HG03064 (cell line): Measurements from ENCODE around the gene CLASP2.

Experiments used
- ATAC-seq: cut with Tn5 transposase; IDR thresholded peaks from one replicate; pipeline ENCODE4 v1.9.1; 2021; ENCODE audit warnings: low read depth; ENCODE audit not compliant: unreplicated experiment

CLASP2 gene

GRCh38 chr3:33642806-33643205 is 75.2 kb downstream of the CLASP2 start:
- no peak for ATAC-seq

- ATAC-seq = no peak
These were observed 78.2 kb downstream of the CLASP2 start for GRCh38 chr3:33639889-33640288.

DNA sequence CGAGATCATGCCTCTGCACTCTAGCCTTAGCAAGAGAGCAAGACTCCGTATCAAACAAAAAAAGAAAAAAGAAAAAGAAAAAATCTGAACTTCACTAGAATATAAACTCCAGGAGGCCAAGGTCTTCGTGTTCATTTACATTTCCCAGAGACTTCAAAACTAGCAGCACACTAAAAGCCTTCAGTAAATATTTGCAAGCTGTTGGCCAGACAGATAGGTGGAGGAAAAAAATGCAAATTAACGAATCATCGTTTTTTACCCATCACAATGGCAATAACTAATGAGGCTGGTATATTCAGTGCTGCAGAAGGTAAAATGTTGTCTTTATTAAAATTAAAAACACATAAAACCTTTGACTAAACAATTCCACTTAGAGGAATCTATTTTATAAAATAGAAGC is 80.6 kb downstream of the CLASP2 start:
- ATAC-seq = no peak

DNA sequence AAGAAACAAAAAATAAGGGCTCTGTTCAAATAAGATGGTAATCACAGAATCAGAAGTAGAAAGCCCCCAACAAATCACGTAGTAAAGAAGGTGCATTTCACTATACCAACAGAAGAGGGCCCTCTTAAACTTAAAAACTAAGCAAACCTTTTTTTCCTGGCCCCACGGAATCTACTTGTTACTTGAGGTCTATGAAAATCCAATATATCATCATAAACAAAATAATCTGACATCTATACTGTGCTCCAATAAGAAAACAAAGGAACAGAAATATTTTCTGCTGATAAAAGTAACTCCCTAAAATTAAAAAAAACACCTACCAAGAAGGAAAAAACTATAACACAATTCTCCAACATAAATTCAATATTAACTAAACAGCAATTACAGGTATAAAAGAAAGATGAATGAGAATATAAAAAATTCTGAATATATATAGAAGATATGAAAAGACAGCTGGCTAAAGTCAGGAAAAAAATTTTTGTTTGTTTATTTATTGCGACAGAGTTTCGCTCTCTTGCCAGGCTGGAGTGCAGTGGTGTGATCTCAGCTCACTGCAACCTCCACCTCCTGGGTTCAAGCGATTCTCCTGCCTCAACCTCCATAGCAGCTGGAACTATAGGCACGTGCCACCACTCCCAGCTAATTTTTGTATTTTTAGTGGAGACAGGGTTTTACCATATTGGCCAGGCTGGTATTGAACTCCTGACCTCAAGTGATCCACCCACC is 81.8 kb downstream of the CLASP2 start:
- no peak for ATAC-seq

DNA sequence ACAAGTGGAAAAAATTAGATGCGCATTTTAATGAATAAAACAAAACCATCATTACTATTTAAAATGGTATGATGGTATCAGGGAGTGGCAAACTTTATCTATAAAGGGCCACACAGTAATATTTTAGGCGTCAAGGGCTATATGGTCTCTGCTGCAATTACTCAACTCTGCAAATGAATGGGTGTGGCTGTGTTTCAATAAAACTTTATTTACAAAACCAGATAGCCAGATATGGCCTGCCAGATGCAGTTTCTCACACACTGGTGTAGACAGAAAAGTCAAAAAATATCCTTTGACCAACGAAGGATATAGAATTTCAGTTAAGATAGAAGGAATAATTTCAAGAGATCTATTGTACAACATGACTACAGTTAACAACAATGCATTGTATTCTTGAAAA is 83.8 kb downstream of the CLASP2 start:
- ATAC-seq = no peak

GRCh38 chr3:33629219-33629618 is 88.8 kb downstream of the CLASP2 start:
- no peak for ATAC-seq

DNA sequence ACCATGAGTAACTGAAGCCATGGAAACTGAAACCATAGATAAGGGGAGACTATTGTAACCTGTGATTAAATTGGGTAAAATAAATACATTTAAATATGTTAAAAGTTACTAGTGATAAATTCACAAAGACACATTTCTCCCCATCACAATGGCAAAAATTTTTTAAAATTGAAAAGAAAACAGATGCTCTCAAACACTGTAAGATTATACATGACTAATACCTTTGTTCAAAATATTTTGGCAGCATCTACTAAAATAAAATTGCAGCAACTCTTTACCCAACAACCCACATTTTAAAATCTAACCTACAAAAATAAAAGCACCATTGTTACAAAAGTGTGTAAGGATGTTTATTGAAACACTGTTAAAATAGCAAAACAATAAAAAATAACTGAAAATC is 93.3 kb downstream of the CLASP2 start:
- no peak for ATAC-seq

- ATAC-seq = no peak
These were observed 105.0 kb downstream of the CLASP2 start for GRCh38 chr3:33613041-33613440.

- ATAC-seq = no peak
These were observed 105.4 kb downstream of the CLASP2 start for GRCh38 chr3:33612607-33613006.

GRCh38 chr3:33602829-33603228 is 115.2 kb downstream of the CLASP2 start:
- ATAC-seq = no peak

DNA sequence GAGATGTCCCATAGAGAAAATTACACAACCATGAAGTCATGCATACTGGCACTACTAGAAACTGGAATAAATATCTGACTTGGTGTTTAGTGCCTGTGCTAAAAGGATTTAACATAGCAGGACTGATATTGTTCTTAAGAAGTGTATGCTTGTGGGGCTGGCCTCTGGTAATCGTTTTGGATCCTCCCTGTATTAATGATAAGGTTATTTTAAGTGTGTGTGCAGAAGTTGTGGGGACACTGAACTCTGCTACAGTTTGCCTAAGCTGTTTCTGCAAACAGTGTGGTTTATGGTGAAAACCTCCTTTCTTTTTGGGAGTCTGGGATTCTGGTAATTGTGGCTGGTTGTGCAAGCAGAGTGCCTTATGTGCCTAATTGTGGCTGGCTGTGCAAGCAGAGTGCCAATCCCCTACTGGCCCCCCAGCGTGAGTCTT is 120.8 kb downstream of the CLASP2 start:
- ATAC-seq = no peak

- ATAC-seq = no peak
These were observed 125.1 kb downstream of the CLASP2 start for GRCh38 chr3:33592999-33593398.

- ATAC-seq = no peak
These were observed 127.5 kb downstream of the CLASP2 start for GRCh38 chr3:33590541-33590940.

DNA sequence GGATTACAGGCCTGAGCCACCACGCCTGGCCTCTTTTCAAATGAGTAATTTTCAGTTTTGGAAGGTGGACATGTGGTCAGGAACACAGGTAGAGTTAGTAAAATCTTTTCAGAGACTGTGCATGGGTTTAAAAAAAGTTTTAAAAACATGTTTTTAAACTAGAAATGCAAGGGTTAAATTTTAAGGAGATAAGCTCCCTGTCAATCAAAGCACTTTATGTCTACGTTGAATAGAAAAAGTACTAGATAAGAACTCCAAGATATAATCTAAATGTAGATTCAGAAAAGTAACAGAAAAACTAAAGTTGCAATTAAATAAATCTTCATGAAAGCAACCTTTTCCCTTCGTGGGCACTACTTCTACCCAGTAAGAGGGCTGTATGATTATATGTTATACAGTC is 131.7 kb downstream of the CLASP2 start:
- ATAC-seq = no peak

DNA sequence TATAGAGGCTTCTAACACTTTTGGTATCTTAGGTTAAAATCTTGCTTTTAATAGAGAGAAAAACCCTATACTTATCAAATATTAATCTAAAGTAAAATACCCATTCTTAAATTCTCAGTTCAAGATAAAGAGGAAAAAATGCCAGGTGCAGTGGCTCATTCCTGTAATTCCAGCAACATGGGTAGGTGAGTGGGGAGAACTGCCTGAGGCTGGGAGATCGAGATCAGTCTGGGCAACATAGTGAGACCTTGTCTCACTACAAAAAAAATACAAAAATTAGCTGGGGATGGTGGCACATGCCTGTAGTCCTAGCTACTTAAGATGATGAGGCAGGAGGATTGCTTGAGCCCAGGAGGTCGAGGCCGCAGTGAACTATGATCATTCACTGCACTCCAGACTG is 135.8 kb downstream of the CLASP2 start:
- no peak for ATAC-seq

GRCh38 chr3:33581666-33582065 is 136.4 kb downstream of the CLASP2 start:
- ATAC-seq = no peak

GRCh38 chr3:33579840-33580239 is 138.2 kb downstream of the CLASP2 start:
- no peak for ATAC-seq

DNA sequence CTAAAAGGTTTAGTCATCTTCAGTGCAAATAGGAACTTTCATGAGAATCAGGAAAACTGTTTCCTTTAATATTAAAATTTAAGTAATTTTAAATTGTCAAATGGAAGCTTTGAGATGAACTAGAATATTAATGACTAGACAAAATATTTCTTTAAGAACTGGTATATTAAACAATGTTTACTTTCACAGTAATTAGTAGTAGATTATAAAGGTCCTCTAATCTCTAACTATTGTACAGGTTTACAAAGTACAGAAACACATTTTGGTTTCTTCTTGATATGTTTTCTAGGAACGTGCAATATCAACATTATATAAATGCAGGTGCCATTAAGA is 138.9 kb downstream of the CLASP2 start:
- no peak for ATAC-seq

- no peak for ATAC-seq
These were observed 139.5 kb downstream of the CLASP2 start for GRCh38 chr3:33578325-33579177.

DNA sequence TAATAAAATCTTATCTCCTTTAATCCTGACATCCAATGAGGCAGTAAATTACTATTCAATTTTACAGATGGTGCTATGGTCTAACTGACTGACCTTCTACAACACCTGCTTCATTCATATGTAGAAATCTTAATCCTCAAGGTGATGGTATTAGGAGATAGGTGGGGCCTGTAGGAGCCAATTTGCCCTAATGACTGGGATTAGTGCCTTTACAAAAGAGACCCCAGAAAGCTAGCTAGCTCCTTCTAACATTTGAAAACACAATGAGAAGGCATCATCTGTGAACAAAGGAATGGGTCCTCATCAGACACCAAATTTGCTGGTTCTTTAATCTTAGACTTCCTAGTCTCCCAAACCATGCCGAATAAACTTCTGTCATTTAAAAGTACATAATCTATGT is 140.5 kb downstream of the CLASP2 start:
- no peak for ATAC-seq

- ATAC-seq = no peak
These were observed 140.9 kb downstream of the CLASP2 start for GRCh38 chr3:33577173-33577572.

- ATAC-seq = no peak
These were observed 142.7 kb downstream of the CLASP2 start for GRCh38 chr3:33575311-33575710.
